Panc1 (cell line): ENCODE data around the gene TACC2. TPM values are rescaled to one million over a fixed set of nuclear protein-coding genes. Genes with fewer than 3 reads are reported as not detected.
A peak's percentile ranks its signal among the peaks of the same experiment; 100 is the strongest.

Experiments
- ATAC-seq: fragments of 200-7000 bp; cut with Tn5 transposase; 2 replicates; pipeline ENCODE4 v1.9.1; 2020; ENCODE audit warnings: mild to moderate bottlenecking, moderate library complexity
- BruUV-seq: library from RNA; stranded (reverse); fragments of 400-500 nt; replicated peaks from 2 replicates; lab custom pipeline; 2021; lab: Mats Ljungman, UMichigan
- CTCF ChIA-PET: fragments of 300-600 bp; sonication (Branson Sonifier 250); formaldehyde crosslinking; loops from one replicate; lab custom pipeline; 2022; ENCODE audit warnings: antibody characterized with exemption; lab: Charles Lee
- POLR2A ChIA-PET: fragments of 300-600 bp; sonication (Branson Sonifier 250); formaldehyde crosslinking; loops from one replicate; lab custom pipeline; 2022; ENCODE audit warnings: antibody characterized with exemption; lab: Charles Lee
- DNase-seq: peaks from one replicate; pipeline ENCODE4 v3.0.0-alpha.2; 2010; ENCODE audit warnings: low read depth, low spot score
- H3K27ac ChIP-seq: 2 replicates; pipeline ENCODE4 v1.5.1; 2011; ENCODE audit warnings: mild to moderate bottlenecking, low read length, inconsistent platforms
- H3K27me3 ChIP-seq: fragments of 200-500 bp; sonication (Bioruptor generic); 2 replicates; pipeline ENCODE4 v1.6.0; 2014; ENCODE audit warnings: low read length, inconsistent platforms; ENCODE audit not compliant: control insufficient read depth, insufficient read depth
- H3K36me3 ChIP-seq: fragments of 200-500 bp; sonication (Bioruptor generic); 2 replicates; pipeline ENCODE4 v1.5.1; 2014; ENCODE audit warnings: inconsistent platforms, mild to moderate bottlenecking, low read length, moderate library complexity; ENCODE audit not compliant: control insufficient read depth, insufficient read depth
- H3K4me1 ChIP-seq: 2 replicates; pipeline ENCODE4 v1.5.1; 2011; ENCODE audit warnings: inconsistent platforms, mild to moderate bottlenecking, low read length, moderate library complexity; ENCODE audit not compliant: control insufficient read depth, insufficient read depth
- H3K4me3 ChIP-seq, 2 experiments: 2 replicates each; pipeline ENCODE4 v1.5.1; 2011 to 2012; ENCODE audit warnings: low read depth in 2 of 2, low read length in 2 of 2, mild to moderate bottlenecking in 2 of 2, inconsistent platforms in 1 of 2, moderate library complexity in 1 of 2
- H3K9me3 ChIP-seq: fragments of 200-500 bp; sonication (Bioruptor generic); 2 replicates; pipeline ENCODE4 v1.5.1; 2014; ENCODE audit warnings: low read depth, mild to moderate bottlenecking, inconsistent platforms, low read length, moderate library complexity; ENCODE audit not compliant: control insufficient read depth, insufficient read depth
- CTCF ChIP-seq: fragments of 450-650 bp; IDR thresholded peaks from 2 replicates; pipeline ENCODE4 v1.5.1; 2017; ENCODE audit warnings: mild to moderate bottlenecking
- POLR2AphosphoS5 ChIP-seq: IDR thresholded peaks from 2 replicates; pipeline ENCODE4 v1.6.1; 2012; ENCODE audit warnings: mild to moderate bottlenecking, low read depth, low read length, moderate library complexity
- REST ChIP-seq, 2 experiments: IDR thresholded peaks; 2 replicates each; pipeline ENCODE4 v1.6.1; 2011 to 2012; ENCODE audit warnings: low read depth in 2 of 2, control low read depth in 1 of 2, low read length in 1 of 2, mild to moderate bottlenecking in 1 of 2, moderate library complexity in 1 of 2; ENCODE audit not compliant: insufficient read depth in 1 of 2
- SIN3A ChIP-seq: IDR thresholded peaks from 2 replicates; pipeline ENCODE4 v1.6.1; 2012; ENCODE audit warnings: low read depth, mild to moderate bottlenecking, low read length, moderate library complexity, borderline replicate concordance; ENCODE audit not compliant: insufficient read depth
- TCF7L2 ChIP-seq: IDR thresholded peaks from 2 replicates; pipeline ENCODE4 v1.6.1; 2011; ENCODE audit warnings: mild to moderate bottlenecking, low read depth, low read length, inconsistent platforms
- in situ Hi-C: cut with HindIII; loops from 2 replicates; pipeline ENCODE4 v1.10.0; 2016; ENCODE audit warnings: low sequenced_read_pairs, low pct_unique_long_range_greater_than_20kb
- intact Hi-C: fragments of 100-400 bp; cut with micrococcal nuclease; formaldehyde crosslinking; loops from one replicate; pipeline ENCODE4 v1.10.0; 2022; ENCODE audit not compliant: unreplicated experiment
- total RNA-seq: library from RNA; stranded (reverse); gene quantifications from one replicate; pipeline ENCODE4 v1.2.1, GENCODE V29; 2021; ENCODE audit not compliant: unreplicated experiment

Gene TACC2
- total RNA-seq, 1 experiment from 2014 or later = 133 TPM

- POLR2A ChIA-PET = no interaction called here
- Histone ChIP-seq H3K36me3 (no peaks in the 10 kb centered on the region), H3K9me3 (no peaks in the 10 kb centered on the region), H3K4me3 (no peak overlapping the region), H3K27ac (no peak overlapping the region), H3K27me3 (no peaks in the 10 kb centered on the region), H3K4me1 (peaks cover 4% of the 10 kb centered on the region)
- ATAC-seq (no peak), DNase-seq (no peak)
- in situ Hi-C loops = no loop called here
- intact Hi-C loops = no loop called here
- TF ChIP-seq SIN3A = no peak
- no peak for TF ChIP-seq CTCF
- no peak for TF ChIP-seq POLR2AphosphoS5
- no peak for TF ChIP-seq REST (IDR thresholded peaks at IDR 0.05; ENCODE audit: insufficient read depth in 1 of 2, low read depth in 2 of 2, low read length in 1 of 2)
- TF ChIP-seq TCF7L2 = no peak
- CTCF ChIA-PET = no interaction called here
- TSS peak; percentile 21 for BruUV-seq
Measured at GRCh38 chr10:122151121-122151694, 162.2 kb downstream of the TACC2 start.

GRCh38 chr10:122152544-122152943 lies 163.6 kb downstream of the TACC2 start:
- Histone ChIP-seq H3K36me3 (no peaks in the 10 kb centered on the region), H3K27me3 (no peaks in the 10 kb centered on the region), H3K9me3 (no peaks in the 10 kb centered on the region), H3K4me1 (no peaks in the 10 kb centered on the region), H3K4me3 (no peak overlapping the region), H3K27ac (no peak overlapping the region)
- TF ChIP-seq CTCF = no peak
- TF ChIP-seq REST (IDR thresholded peaks at IDR 0.05; ENCODE audit: insufficient read depth in 1 of 2, low read depth in 2 of 2, low read length in 1 of 2) = no peak
- no peak for TF ChIP-seq TCF7L2
- no peak for TF ChIP-seq POLR2AphosphoS5
- no peak for TF ChIP-seq SIN3A
- peak; percentile 6; the same call in 1 of the 2 replicates for ATAC-seq
- CTCF ChIA-PET = no interaction called here
- POLR2A ChIA-PET = no interaction called here
- BruUV-seq = no TSS peak
- no peak for DNase-seq
- intact Hi-C loops (no loop called here), in situ Hi-C loops (no loop called here)
